Upper lobe of right lung (tissue), 1 donor: ENCODE results near the gene MPZL2. TPM values are rescaled to one million over a fixed set of nuclear protein-coding genes. Genes with fewer than 3 reads are reported as not detected.

Experiments used
- ATAC-seq: fragments of 200-7000 bp; cut with Tn5 transposase; one replicate; pipeline ENCODE4 v1.9.1; 2020; ENCODE audit warnings: mild to moderate bottlenecking, moderate library complexity
- DNase-seq: peaks from one replicate; pipeline ENCODE4 v3.0.0-alpha.2; 2020
- H3K27ac ChIP-seq: fragments of 200-600 bp; one replicate; pipeline ENCODE4 v1.8.0; 2022
- H3K27me3 ChIP-seq: fragments of 200-600 bp; one replicate; pipeline ENCODE4 v1.8.0; 2022; ENCODE audit warnings: mild to moderate bottlenecking
- H3K36me3 ChIP-seq: fragments of 200-600 bp; one replicate; pipeline ENCODE4 v1.8.0; 2022
- H3K4me1 ChIP-seq: fragments of 200-600 bp; one replicate; pipeline ENCODE4 v1.8.0; 2022
- H3K4me3 ChIP-seq: fragments of 200-600 bp; one replicate; pipeline ENCODE4 v1.8.0; 2022; ENCODE audit warnings: mild to moderate bottlenecking
- H3K9me3 ChIP-seq: fragments of 200-600 bp; one replicate; pipeline ENCODE4 v1.8.0; 2022
- CTCF ChIP-seq: fragments of 200-600 bp; IDR thresholded peaks from one replicate; pipeline ENCODE4 v1.8.0; 2022; ENCODE audit warnings: antibody characterized with exemption
- intact Hi-C: fragments of 100-400 bp; cut with DNase I; formaldehyde crosslinking; loops from one replicate; pipeline ENCODE4 v1.11.0; 2022
- total RNA-seq: library from RNA; stranded (reverse); fragmentation: NEBNext Ultra II Directional; extraction: Animal tissue kit (Norgen Biotek cat#: 25700); gene quantifications from one replicate; pipeline ENCODE4 v1.2.1, GENCODE V29; 2021
- donor health status: DM: no; HTN: yes; CAD: no; lungs with severe emphysema.

The MPZL2 gene
- total RNA-seq, 1 donor from 2014 or later = 119 TPM

GRCh38 chr11:118275176-118275575 lies 11.1 kb upstream of the MPZL2 start:
- peak overlapping the region; percentile 47 for H3K27ac ChIP-seq
- ATAC-seq = peak; percentile 49
- intact Hi-C loops = no loop called here

GRCh38 chr11:118274186-118274585 lies 10.1 kb upstream of the MPZL2 start:
- peaks cover 16% of the 10 kb centered on the region for H3K4me1 ChIP-seq
- ATAC-seq = peak; percentile 82
- intact Hi-C loops = no loop called here

More at GRCh38 chr11:118275176-118275575, 11.1 kb upstream of the MPZL2 start:
- no peaks in the 10 kb centered on the region for H3K36me3 ChIP-seq
- TF ChIP-seq CTCF = no peak
- H3K4me1 ChIP-seq = peaks cover 16% of the 10 kb centered on the region
- DNase-seq = no peak
- no peak overlapping the region for H3K4me3 ChIP-seq
- H3K9me3 ChIP-seq = no peaks in the 10 kb centered on the region
- no peaks in the 10 kb centered on the region for H3K27me3 ChIP-seq

GRCh38 chr11:118272001-118272400 lies 7.9 kb upstream of the MPZL2 start:
- Histone ChIP-seq H3K36me3 (no peaks in the 10 kb centered on the region), H3K9me3 (no peaks in the 10 kb centered on the region), H3K27me3 (no peaks in the 10 kb centered on the region), H3K27ac (no peak overlapping the region), H3K4me3 (no peak overlapping the region), H3K4me1 (peaks cover 17% of the 10 kb centered on the region)
- intact Hi-C loops = no loop called here
- ATAC-seq = no peak
- TF ChIP-seq CTCF = no peak
- DNase-seq = no peak

More at GRCh38 chr11:118274186-118274585, 10.1 kb upstream of the MPZL2 start:
- no peak for DNase-seq
- peak overlapping the region; percentile 28 for H3K27ac ChIP-seq
- H3K4me3 ChIP-seq = no peak overlapping the region
- H3K9me3 ChIP-seq = no peaks in the 10 kb centered on the region
- no peaks in the 10 kb centered on the region for H3K36me3 ChIP-seq
- no peak for TF ChIP-seq CTCF
- H3K27me3 ChIP-seq = no peaks in the 10 kb centered on the region

- Histone ChIP-seq H3K27me3 (no peaks in the 10 kb centered on the region), H3K27ac (no peak overlapping the region), H3K4me3 (no peak overlapping the region), H3K4me1 (peaks cover 19% of the 10 kb centered on the region), H3K9me3 (no peaks in the 10 kb centered on the region), H3K36me3 (peaks cover 3% of the 10 kb centered on the region)
- intact Hi-C loops = no loop called here
- no peak for TF ChIP-seq CTCF
- no peak for DNase-seq
- no peak for ATAC-seq
Measured at GRCh38 chr11:118267486-118267885, 3.4 kb upstream of the MPZL2 start.

GRCh38 chr11:118265954-118266353 lies 1.9 kb upstream of the MPZL2 start:
- no peak for TF ChIP-seq CTCF
- H3K4me3 ChIP-seq = peak overlapping the region; percentile 57
- no peaks in the 10 kb centered on the region for H3K9me3 ChIP-seq
- H3K27me3 ChIP-seq = no peaks in the 10 kb centered on the region
- DNase-seq = peak; percentile 89
- intact Hi-C loops = no loop called here
- H3K4me1 ChIP-seq = peaks cover 24% of the 10 kb centered on the region
- peaks cover 6% of the 10 kb centered on the region for H3K36me3 ChIP-seq
- ATAC-seq = peak; percentile 69
- H3K27ac ChIP-seq = peak overlapping the region; percentile 82
